D721Med (cell line): ENCODE results near the gene CASP2.

Source experiments
- DNase-seq: peaks from one replicate; pipeline ENCODE4 v3.0.0; 2011; ENCODE audit warnings: low spot score; ENCODE audit not compliant: insufficient read length
- FAIRE-seq: peaks from 2 replicates; lab custom pipeline; 2011; peaks lifted over from hg19 to GRCh38; lab: Jason Lieb, UNC
- TF ChIP-seq, protein P1 (sequence below): IDR thresholded peaks from 2 replicates; pipeline ENCODE4 v1.5.1; 2012; ENCODE audit warnings: mild to moderate bottlenecking, control low read depth; ENCODE audit not compliant: insufficient read depth; ENCODE audit errors: missing control alignments

CASP2 gene

GRCh38 chr7:143329471-143330170 lies 41.5 kb downstream of the CASP2 start:
- TF ChIP-seq, protein P1, sequence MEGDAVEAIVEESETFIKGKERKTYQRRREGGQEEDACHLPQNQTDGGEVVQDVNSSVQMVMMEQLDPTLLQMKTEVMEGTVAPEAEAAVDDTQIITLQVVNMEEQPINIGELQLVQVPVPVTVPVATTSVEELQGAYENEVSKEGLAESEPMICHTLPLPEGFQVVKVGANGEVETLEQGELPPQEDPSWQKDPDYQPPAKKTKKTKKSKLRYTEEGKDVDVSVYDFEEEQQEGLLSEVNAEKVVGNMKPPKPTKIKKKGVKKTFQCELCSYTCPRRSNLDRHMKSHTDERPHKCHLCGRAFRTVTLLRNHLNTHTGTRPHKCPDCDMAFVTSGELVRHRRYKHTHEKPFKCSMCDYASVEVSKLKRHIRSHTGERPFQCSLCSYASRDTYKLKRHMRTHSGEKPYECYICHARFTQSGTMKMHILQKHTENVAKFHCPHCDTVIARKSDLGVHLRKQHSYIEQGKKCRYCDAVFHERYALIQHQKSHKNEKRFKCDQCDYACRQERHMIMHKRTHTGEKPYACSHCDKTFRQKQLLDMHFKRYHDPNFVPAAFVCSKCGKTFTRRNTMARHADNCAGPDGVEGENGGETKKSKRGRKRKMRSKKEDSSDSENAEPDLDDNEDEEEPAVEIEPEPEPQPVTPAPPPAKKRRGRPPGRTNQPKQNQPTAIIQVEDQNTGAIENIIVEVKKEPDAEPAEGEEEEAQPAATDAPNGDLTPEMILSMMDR = no peak
- FAIRE-seq (no peak), DNase-seq (no peak)

DNA sequence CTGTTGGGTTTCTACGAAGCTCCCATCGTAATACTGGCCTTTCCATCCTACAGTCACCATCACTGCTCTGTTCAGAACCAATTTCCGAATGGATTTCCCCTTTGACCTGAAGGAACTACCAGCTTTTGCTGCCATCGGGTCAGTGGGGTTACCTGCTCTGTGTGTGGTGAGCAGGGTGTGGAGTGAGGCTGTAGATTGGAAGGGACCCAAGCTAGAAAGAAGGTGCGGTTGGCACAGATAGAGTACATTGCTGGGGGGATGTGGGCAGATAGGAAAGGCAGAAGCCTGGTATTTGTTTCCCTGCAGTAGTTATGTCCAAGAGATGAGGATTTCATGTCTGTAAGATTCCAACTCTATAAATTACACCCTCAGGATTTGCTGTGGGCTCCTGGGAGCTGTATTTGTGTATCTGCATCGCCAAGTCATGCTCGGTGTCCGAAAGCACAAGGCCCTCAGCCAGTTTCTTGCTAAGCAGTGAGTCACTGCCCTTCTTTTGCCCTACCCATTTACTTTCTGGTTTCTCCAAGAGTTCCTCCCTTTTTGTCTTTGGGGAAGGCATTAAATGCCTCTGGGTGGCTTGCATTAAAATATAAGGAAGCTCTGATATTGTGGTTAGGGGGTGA lies 43.1 kb downstream of the CASP2 start:
- no peak for FAIRE-seq
- DNase-seq = no peak
- TF ChIP-seq, protein P1 = no peak

DNA sequence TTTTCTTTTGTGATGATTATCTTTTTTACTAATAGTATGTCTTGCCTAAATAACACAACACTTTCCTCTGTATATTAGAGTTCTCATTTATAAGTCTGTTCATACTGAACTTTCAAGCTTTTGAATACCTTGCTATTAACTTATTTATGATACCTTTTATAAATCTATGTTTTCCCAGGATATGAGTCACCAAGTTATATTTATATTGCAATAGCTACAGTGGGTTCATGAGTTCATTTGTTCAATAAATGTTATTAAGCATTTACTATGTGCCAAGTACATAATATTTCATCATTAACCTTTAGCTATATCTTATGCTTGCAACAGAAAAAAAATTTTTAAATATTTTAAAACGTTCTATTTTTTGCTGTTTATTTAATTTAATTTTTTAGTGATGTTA lies 46.1 kb downstream of the CASP2 start:
- TF ChIP-seq, protein P1 = no peak
- no peak for FAIRE-seq

DNA sequence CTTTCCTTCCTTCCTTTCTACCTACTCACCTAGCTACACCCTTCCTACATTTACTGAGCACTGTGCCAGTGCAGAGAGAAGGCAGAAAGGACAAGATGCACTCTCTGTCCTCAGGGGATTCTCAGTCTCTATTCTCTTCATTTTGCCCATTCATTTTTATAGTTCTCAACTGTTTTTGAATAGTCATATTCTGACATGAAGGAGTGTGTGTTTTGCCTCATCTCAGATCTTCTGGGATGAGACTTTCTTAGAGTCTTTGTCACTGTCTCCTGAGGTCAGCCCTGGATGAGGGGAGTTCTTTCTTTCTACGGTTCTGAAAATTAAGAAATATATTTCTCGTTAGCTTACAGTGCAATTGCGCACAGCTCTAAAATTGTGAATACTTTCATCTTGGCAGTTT lies 49.1 kb downstream of the CASP2 start:
- DNase-seq (no peak), FAIRE-seq (no peak)
- TF ChIP-seq, protein P1 = no peak

More for the DNA sequence above, 46.1 kb downstream of the CASP2 start:
- no peak for DNase-seq

DNA sequence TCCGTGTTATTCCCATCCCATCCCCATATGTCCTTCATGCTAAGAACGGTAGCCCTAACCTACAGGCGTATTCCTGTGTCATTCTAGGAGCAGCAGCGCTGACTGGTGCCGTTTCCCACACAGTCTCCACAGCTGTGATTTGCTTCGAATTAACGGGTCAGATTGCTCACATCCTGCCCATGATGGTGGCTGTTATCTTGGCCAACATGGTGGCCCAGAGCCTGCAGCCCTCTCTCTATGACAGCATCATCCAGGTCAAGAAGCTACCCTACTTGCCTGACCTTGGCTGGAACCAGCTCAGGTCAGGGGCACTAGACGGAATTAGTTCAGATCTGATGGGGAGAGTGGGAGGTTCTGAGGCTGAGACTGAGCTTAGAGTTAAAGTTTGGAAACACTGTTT lies 53.7 kb downstream of the CASP2 start:
- no peak for FAIRE-seq
- no peak for DNase-seq

GRCh38 chr7:143343596-143343995 lies 55.4 kb downstream of the CASP2 start:
- FAIRE-seq (no peak), DNase-seq (no peak)
- TF ChIP-seq, protein P1 = no peak

More for the DNA sequence above, 53.7 kb downstream of the CASP2 start:
- TF ChIP-seq, protein P1 = no peak

DNA sequence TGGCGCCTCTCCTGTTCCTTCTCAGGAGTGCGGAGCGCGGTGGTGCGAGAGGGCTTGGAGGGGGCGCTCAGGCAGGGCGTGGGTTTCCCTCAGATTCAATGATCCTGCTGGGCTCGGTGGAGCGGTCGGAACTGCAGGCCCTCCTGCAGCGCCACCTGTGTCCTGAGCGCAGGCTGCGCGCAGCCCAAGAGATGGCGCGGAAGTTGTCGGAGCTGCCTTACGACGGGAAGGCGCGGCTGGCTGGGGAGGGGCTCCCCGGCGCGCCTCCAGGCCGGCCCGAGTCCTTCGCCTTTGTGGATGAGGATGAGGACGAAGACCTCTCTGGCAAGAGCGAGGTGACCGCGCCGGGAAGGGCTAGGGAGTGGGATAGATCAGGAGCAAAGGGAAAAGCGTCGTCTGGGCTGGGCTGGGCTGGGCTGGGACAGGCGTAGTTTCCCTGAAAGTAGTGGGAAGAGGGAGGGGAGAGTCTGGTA lies 57.3 kb downstream of the CASP2 start:
- no peak for FAIRE-seq
- TF ChIP-seq, protein P1 = peak; percentile 35
- DNase-seq = no peak
